HG03432 (cell line): ENCODE results near the gene SLC9C2.
"Not testable (repeated sequence)": the region's sequence is repeated elsewhere in the genome, so short reads cannot be mapped to it uniquely, and the experiment has no call there.

Experiments used
- ATAC-seq: cut with Tn5 transposase; IDR thresholded peaks from one replicate; pipeline ENCODE4 v1.9.1; 2021; ENCODE audit warnings: mild to moderate bottlenecking, moderate library complexity; ENCODE audit not compliant: unreplicated experiment

Gene SLC9C2

GRCh38 chr1:173488001-173488400 lies 114.9 kb downstream of the SLC9C2 start:
- no peak for ATAC-seq

- ATAC-seq = no peak
These were observed 117.5 kb downstream of the SLC9C2 start for GRCh38 chr1:173485401-173485800.

GRCh38 chr1:173484276-173484675 lies 118.6 kb downstream of the SLC9C2 start:
- ATAC-seq = no peak

GRCh38 chr1:173482683-173483082 lies 120.2 kb downstream of the SLC9C2 start:
- ATAC-seq = no peak

GRCh38 chr1:173481195-173481772 lies 121.6 kb downstream of the SLC9C2 start:
- ATAC-seq = no peak

- no peak for ATAC-seq
These were observed 123.2 kb downstream of the SLC9C2 start for GRCh38 chr1:173479649-173480048.

GRCh38 chr1:173478094-173478674 lies 124.7 kb downstream of the SLC9C2 start:
- ATAC-seq = no peak

GRCh38 chr1:173477286-173478093 lies 125.4 kb downstream of the SLC9C2 start, which contains the start of gene PRDX6:
TSS of gene PRDX6 (plus strand) at chr1:173477335. CDS start at chr1:173477398, 63 bp downstream.
- peak; percentile 30 for ATAC-seq

GRCh38 chr1:173476665-173477285 lies 126.1 kb downstream of the SLC9C2 start:
- peak; percentile 98 for ATAC-seq

- no peak for ATAC-seq
These were observed 126.6 kb downstream of the SLC9C2 start for GRCh38 chr1:173476197-173476664.

- no peak for ATAC-seq
These were observed 127.2 kb downstream of the SLC9C2 start for GRCh38 chr1:173475564-173476196.

- not testable (repeated sequence) for ATAC-seq
These were observed 128.0 kb downstream of the SLC9C2 start for GRCh38 chr1:173474780-173475421.

- ATAC-seq = no peak
These were observed 128.6 kb downstream of the SLC9C2 start for GRCh38 chr1:173474097-173474779.

GRCh38 chr1:173473599-173474011 lies 129.3 kb downstream of the SLC9C2 start:
- ATAC-seq = no peak

GRCh38 chr1:173470608-173471007 lies 132.3 kb downstream of the SLC9C2 start:
- ATAC-seq = no peak

GRCh38 chr1:173469656-173470055 lies 133.2 kb downstream of the SLC9C2 start:
- no peak for ATAC-seq

- no peak for ATAC-seq
These were observed 135.4 kb downstream of the SLC9C2 start for GRCh38 chr1:173467426-173467825.

GRCh38 chr1:173464185-173464584 lies 138.7 kb downstream of the SLC9C2 start:
- not testable (repeated sequence) for ATAC-seq

- not testable (repeated sequence) for ATAC-seq
These were observed 140.2 kb downstream of the SLC9C2 start for GRCh38 chr1:173462666-173463065.

GRCh38 chr1:173459885-173460284 lies 143.0 kb downstream of the SLC9C2 start:
- no peak for ATAC-seq
